Lower leg skin (tissue), 3 donors: ENCODE results near the gene JMY.

Source experiments
- CTCF ChIP-seq, 3 donors: fragments of 450-650 bp; IDR thresholded peaks; one replicate each; pipeline ENCODE4 v1.5.1; 2016; ENCODE audit warnings: antibody characterized with exemption in 3 of 3, mild to moderate bottlenecking in 3 of 3, moderate library complexity in 2 of 3
- POLR2A ChIP-seq, 2 donors: fragments of 450-650 bp; IDR thresholded peaks; one replicate each; pipeline ENCODE4 v1.6.1; 2016 to 2017; ENCODE audit warnings: antibody characterized with exemption in 2 of 2, mild to moderate bottlenecking in 1 of 2, moderate library complexity in 1 of 2

- TF ChIP-seq CTCF (IDR thresholded peaks at IDR 0.05) (no peak), POLR2A (IDR thresholded peaks at IDR 0.05) (no peak)
Measured at GRCh38 chr5:79255786-79256557, 20.0 kb downstream of the JMY start.
